K562 (cell line): ENCODE results near the gene DDX46. TPM values are rescaled to one million over a fixed set of nuclear protein-coding genes. Genes with fewer than 3 reads are reported as not detected.

ENCODE experiments used
- ATAC-seq: fragments of 200-7000 bp; cut with Tn5 transposase; 3 replicates; pipeline ENCODE4 v1.9.1; 2020; ENCODE audit warnings: moderate library complexity
- BruUV-seq: library from RNA; stranded (reverse); fragments of 400-500 nt; replicated peaks from 2 replicates; lab custom pipeline; 2021; lab: Mats Ljungman, UMichigan
- CTCF ChIA-PET: fragments of 300-600 bp; formaldehyde crosslinking; extraction: SDS; loops from one replicate; lab custom pipeline; 2021; ENCODE audit warnings: low intra/inter-chr PET ratio; lab: Yijun Ruan, JAX
- POLR2A ChIA-PET: fragments of 300-600, 350-650 bp; sonication (Branson Sonifier 250); formaldehyde crosslinking; extraction: SDS; loops from one replicate; lab custom pipeline; 2021; ENCODE audit warnings: antibody characterized with exemption, inconsistent platforms; lab: Yijun Ruan, JAX
- DNase-seq, 4 experiments: peaks; one replicate each; pipeline versions ENCODE4 v3.0.0 to v3.0.0-alpha.2; 2011 to 2018; ENCODE audit warnings: low spot score in 3 of 4, mixed read lengths in 3 of 4; ENCODE audit errors: extremely low read depth in 1 of 4
- FAIRE-seq: peaks from 2 replicates; lab custom pipeline; 2011; peaks lifted over from hg19 to GRCh38; lab: Jason Lieb, UNC
- H2AFZ ChIP-seq: 2 replicates; pipeline ENCODE4 v1.6.0; 2011; ENCODE audit warnings: low read depth, low read length, control low read depth, inconsistent platforms
- H3K27ac ChIP-seq: fragments of 200-600 bp; 3 replicates; pipeline ENCODE4 v1.8.0; 2011; ENCODE audit warnings: low read depth, mild to moderate bottlenecking, control low read depth, inconsistent platforms, low read length, moderate library complexity, mixed read lengths; ENCODE audit errors: extremely low read depth
- H3K27me3 ChIP-seq, 2 experiments: fragments of 300-600 bp in 1 of 2; 2 replicates in 1 of 2; 3 replicates in 1 of 2; pipeline versions ENCODE4 v1.6.0 to v1.8.0; 2011; ENCODE audit warnings: inconsistent platforms in 2 of 2, low read length in 2 of 2, mild to moderate bottlenecking in 1 of 2, mixed read lengths in 1 of 2, moderate library complexity in 1 of 2; ENCODE audit not compliant: control insufficient read depth in 2 of 2, insufficient read depth in 2 of 2
- H3K36me3 ChIP-seq: fragments of 300-600 bp; 3 replicates; pipeline ENCODE4 v1.8.0; 2011; ENCODE audit warnings: mild to moderate bottlenecking, low read length, inconsistent platforms; ENCODE audit not compliant: control insufficient read depth, insufficient read depth
- H3K4me1 ChIP-seq, 2 experiments: fragments of 200-600 bp in 1 of 2; replicated peaks in 1 of 2; 2 replicates in 1 of 2; 3 replicates in 1 of 2; pipeline versions ENCODE4 v1.5.1 to v1.8.0; 2011; ENCODE audit warnings: inconsistent platforms in 2 of 2, low read length in 2 of 2, mild to moderate bottlenecking in 1 of 2, mixed read lengths in 1 of 2, moderate library complexity in 1 of 2; ENCODE audit not compliant: control insufficient read depth in 2 of 2, insufficient read depth in 2 of 2
- H3K4me2 ChIP-seq: 2 replicates; pipeline ENCODE4 v1.6.1; 2011; ENCODE audit warnings: low read length, control low read depth, inconsistent platforms, mixed read lengths; ENCODE audit not compliant: insufficient read depth
- H3K4me3 ChIP-seq: fragments of 200-600 bp; sonication (generic), shearing (Covaris generic); 2 replicates; pipeline ENCODE4 v1.5.1; 2016; ENCODE audit warnings: control low read depth, inconsistent platforms
- H3K79me2 ChIP-seq: fragments of 200-600 bp; 3 replicates; pipeline ENCODE4 v1.8.0; 2011; ENCODE audit warnings: low read length, inconsistent platforms; ENCODE audit not compliant: control insufficient read depth, insufficient read depth
- H3K9ac ChIP-seq, 2 experiments: 2 replicates each; pipeline versions ENCODE4 v1.6.0 to v1.6.1; 2011; ENCODE audit warnings: low read depth in 2 of 2, low read length in 2 of 2, control low read depth in 1 of 2, inconsistent platforms in 1 of 2, mild to moderate bottlenecking in 1 of 2, mixed read lengths in 1 of 2; ENCODE audit not compliant: insufficient read depth in 1 of 2
- H3K9me1 ChIP-seq: one replicate; pipeline ENCODE4 v1.6.0; 2011; ENCODE audit warnings: inconsistent platforms, mild to moderate bottlenecking, low read length, moderate library complexity; ENCODE audit not compliant: control insufficient read depth, insufficient read depth
- H3K9me3 ChIP-seq: replicated peaks from 2 replicates; pipeline ENCODE4 v1.5.1; 2011; ENCODE audit warnings: low read depth, low read length, inconsistent platforms; ENCODE audit not compliant: control insufficient read depth, insufficient read depth
- H4K20me1 ChIP-seq: replicated peaks from 2 replicates; pipeline ENCODE4 v1.6.1; 2011; ENCODE audit warnings: low read length, inconsistent platforms, mixed read lengths; ENCODE audit not compliant: control insufficient read depth, insufficient read depth
- ATF3 ChIP-seq, 2 experiments: fragments of 450-650 bp in 1 of 2; sonication (generic) in 1 of 2; formaldehyde crosslinking in 1 of 2; IDR thresholded peaks in 1 of 2; conservative IDR thresholded peaks in 1 of 2; 2 replicates each; pipeline versions ENCODE4 v1.6.1 to v1.8.1; 2016 to 2023; ENCODE audit warnings: mild to moderate bottlenecking in 2 of 2, moderate library complexity in 2 of 2, inconsistent platforms in 1 of 2, missing genetic modification reagents in 1 of 2
- DIDO1 ChIP-seq: fragments of 450-650 bp; IDR thresholded peaks from 2 replicates; pipeline ENCODE4 v1.6.1; 2016; ENCODE audit warnings: low read depth, missing biosample characterization, missing genetic modification characterization
- KAT7 ChIP-seq: sonication (generic); formaldehyde crosslinking; IDR thresholded peaks from 2 replicates; pipeline ENCODE4 v1.8.0; 2022; ENCODE audit warnings: missing genetic modification reagents, mild to moderate bottlenecking, borderline replicate concordance
- ZKSCAN1 ChIP-seq: fragments of 150-350 bp; IDR thresholded peaks from 2 replicates; pipeline ENCODE4 v1.6.1; 2016; ENCODE audit warnings: low read depth, low read length
- ZNF217 ChIP-seq: sonication (generic); formaldehyde crosslinking; IDR thresholded peaks from 2 replicates; pipeline ENCODE4 v1.8.0; 2022; ENCODE audit warnings: mild to moderate bottlenecking, missing genetic modification reagents
- ZNF586 ChIP-seq: fragments of 450-650 bp; formaldehyde crosslinking; conservative IDR thresholded peaks from 2 replicates; pipeline ENCODE4 v1.4.0; 2020; ENCODE audit warnings: mild to moderate bottlenecking, moderate library complexity
- WGBS: fragments of 100-300 bp; shearing (Covaris generic); methylation state at CpG from one replicate; pipeline ENCODE4 v1.1.6; 2016; ENCODE audit warnings: low coverage, mixed read lengths; ENCODE audit not compliant: insufficient coverage; ENCODE audit errors: missing lambda C conversion rate; 5-methylcytosine and 5-hydroxymethylcytosine counted together
- in situ Hi-C: fragments of 300-500 bp; cut with MboI; formaldehyde crosslinking; loops from 4 replicates; pipeline ENCODE4 v1.15.0; 2018; ENCODE audit warnings: inconsistent platforms, mixed read lengths
- intact Hi-C: fragments of 100-400 bp; cut with micrococcal nuclease; formaldehyde crosslinking; loops from 2 replicates; pipeline ENCODE4 v1.14.2; 2022
- polyA plus RNA-seq, 8 experiments: library from polyadenylated mRNA; depleted of rRNA in 4 of 8; stranded (reverse) in 5 of 8; unstranded in 3 of 8; fragments of >200 nt; fragmentation: Nextera tagmentation in 2 of 8; fragmentation: Illumina TruSeq in 1 of 8; extraction: Ambion mirVana in 2 of 8; extraction: Trizol in 1 of 8; gene quantifications; 2 replicates each; pipeline versions ENCODE4 v1.2.1 to v1.2.3, GENCODE V29; 2011 to 2014; ENCODE audit warnings: inconsistent platforms in 1 of 8, missing spikeins in 1 of 8
- total RNA-seq, 7 experiments: library from RNA; depleted of rRNA in 6 of 7; stranded (reverse); fragments of >200 nt in 6 of 7; fragmentation: Illumina TruSeq in 2 of 7; extraction: Trizol in 2 of 7; gene quantifications; 2 replicates each; pipeline versions ENCODE4 v1.2.1 to v1.2.3, GENCODE V29; 2011 to 2021; ENCODE audit warnings: low replicate concordance in 1 of 7
- TF ChIP-seq, protein P1 (sequence below): sonication (generic); formaldehyde crosslinking; IDR thresholded peaks from 2 replicates; pipeline ENCODE4 v1.8.0; 2023; ENCODE audit warnings: mild to moderate bottlenecking, missing genetic modification reagents

DDX46 gene
- total and polyA plus RNA-seq, 9 of the 15 experiments (the other 6 are each of a cell fraction or from before 2014, with no cell fraction given) = 26.2 to 99.0 (median 76.4) TPM

DNA sequence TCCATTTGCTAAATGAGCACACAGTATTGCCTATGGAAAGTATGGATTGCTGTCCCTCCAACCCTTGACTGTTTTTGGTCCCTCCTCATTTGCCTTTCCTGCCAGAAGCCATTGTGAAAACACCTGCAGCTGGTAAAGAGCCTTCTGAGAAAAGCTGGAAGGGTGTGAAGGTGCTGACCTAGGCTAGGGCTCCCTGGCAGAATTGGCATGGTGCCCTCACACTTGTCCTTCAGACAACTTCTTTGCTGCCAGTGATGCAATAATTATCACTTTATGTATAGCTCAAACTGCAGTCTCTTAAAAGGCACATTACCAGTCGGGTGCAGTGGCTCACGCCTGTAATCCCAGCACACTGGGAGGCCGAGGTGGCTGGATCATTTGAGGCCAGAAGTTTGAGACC, 119.8 kb downstream of the DDX46 start:
- intact Hi-C loops = no loop called here
- peaks cover 8% of the 10 kb centered on the region; the same call in 2 of the 3 replicates for H3K79me2 ChIP-seq
- in situ Hi-C loops = no loop called here

DNA sequence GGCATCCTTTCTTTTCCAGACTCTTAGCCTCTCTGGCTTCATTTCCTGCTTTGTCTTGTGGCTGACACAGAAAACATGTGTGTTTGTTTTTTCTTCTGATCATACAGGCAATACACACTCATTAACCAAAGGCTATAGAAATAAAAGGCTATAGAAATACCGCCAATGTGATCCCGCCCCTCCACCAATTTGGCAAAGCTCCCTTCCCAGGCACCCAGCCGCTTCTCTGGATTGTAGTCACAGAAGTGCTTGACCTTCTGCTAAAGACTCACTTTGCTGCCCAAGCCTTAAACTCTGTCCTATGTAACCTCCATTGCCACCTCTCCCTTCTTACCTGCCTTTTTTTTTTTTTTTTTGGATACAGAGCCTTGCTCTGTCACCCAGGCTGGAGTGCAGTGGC, 120.9 kb downstream of the DDX46 start:
- POLR2A ChIA-PET = no interaction called here

More for the DNA sequence above, 119.8 kb downstream of the DDX46 start:
- Histone ChIP-seq H4K20me1 (no peaks in the 10 kb centered on the region), H3K4me3 (no peak overlapping the region), H3K36me3 (no peaks in the 10 kb centered on the region), H3K4me1 (peaks cover 18 to 19% of the 10 kb centered on the region in 2 experiments; a peak in 4 of 5 replicates), H3K9ac (no peak overlapping the region), H3K27me3 (no peaks in the 10 kb centered on the region), H3K9me3 (no peaks in the 10 kb centered on the region), H3K27ac (no peak overlapping the region), H3K9me1 (no peaks in the 10 kb centered on the region), H2AFZ (no peak overlapping the region), H3K4me2 (no peak overlapping the region)
- FAIRE-seq (no peak), ATAC-seq (no peak), DNase-seq (no peak)
- no TSS peak for BruUV-seq
- ChIA-PET POLR2A (interaction anchor here (0.8 to 1.4 kb wide), 3 partner anchors 14 to 22 kb away, joined by 3 to 4 read pairs (median 3); no protein-coding TSS in a partner anchor), CTCF (no interaction called here)
- WGBS = 88% methylated on average over 3 of the region's 3 CpGs
- no peak for TF ChIP-seq ZKSCAN1
- TF ChIP-seq ZNF586 = no peak
- TF ChIP-seq ATF3 (IDR thresholded peaks at IDR 0.05) = peak; percentile 42; the same call in 1 of the 2 replicates
- no peak for TF ChIP-seq ATF3 (CRISPR knock-in tag; conservative IDR thresholded peaks at IDR 0.05)

More for the DNA sequence above, 120.9 kb downstream of the DDX46 start:
- peaks cover 8% of the 10 kb centered on the region; the same call in 2 of the 3 replicates for H3K79me2 ChIP-seq
- intact Hi-C loops (no loop called here), in situ Hi-C loops (no loop called here)
- no peaks in the 10 kb centered on the region for H3K36me3 ChIP-seq
- CTCF ChIA-PET = no interaction called here
- no peak overlapping the region for H3K27ac ChIP-seq
- H4K20me1 ChIP-seq = no peaks in the 10 kb centered on the region
- no peak for TF ChIP-seq DIDO1 (tag)
- TF ChIP-seq, protein P1, sequence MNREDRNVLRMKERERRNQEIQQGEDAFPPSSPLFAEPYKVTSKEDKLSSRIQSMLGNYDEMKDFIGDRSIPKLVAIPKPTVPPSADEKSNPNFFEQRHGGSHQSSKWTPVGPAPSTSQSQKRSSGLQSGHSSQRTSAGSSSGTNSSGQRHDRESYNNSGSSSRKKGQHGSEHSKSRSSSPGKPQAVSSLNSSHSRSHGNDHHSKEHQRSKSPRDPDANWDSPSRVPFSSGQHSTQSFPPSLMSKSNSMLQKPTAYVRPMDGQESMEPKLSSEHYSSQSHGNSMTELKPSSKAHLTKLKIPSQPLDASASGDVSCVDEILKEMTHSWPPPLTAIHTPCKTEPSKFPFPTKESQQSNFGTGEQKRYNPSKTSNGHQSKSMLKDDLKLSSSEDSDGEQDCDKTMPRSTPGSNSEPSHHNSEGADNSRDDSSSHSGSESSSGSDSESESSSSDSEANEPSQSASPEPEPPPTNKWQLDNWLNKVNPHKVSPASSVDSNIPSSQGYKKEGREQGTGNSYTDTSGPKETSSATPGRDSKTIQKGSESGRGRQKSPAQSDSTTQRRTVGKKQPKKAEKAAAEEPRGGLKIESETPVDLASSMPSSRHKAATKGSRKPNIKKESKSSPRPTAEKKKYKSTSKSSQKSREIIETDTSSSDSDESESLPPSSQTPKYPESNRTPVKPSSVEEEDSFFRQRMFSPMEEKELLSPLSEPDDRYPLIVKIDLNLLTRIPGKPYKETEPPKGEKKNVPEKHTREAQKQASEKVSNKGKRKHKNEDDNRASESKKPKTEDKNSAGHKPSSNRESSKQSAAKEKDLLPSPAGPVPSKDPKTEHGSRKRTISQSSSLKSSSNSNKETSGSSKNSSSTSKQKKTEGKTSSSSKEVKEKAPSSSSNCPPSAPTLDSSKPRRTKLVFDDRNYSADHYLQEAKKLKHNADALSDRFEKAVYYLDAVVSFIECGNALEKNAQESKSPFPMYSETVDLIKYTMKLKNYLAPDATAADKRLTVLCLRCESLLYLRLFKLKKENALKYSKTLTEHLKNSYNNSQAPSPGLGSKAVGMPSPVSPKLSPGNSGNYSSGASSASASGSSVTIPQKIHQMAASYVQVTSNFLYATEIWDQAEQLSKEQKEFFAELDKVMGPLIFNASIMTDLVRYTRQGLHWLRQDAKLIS (CRISPR knock-in tag) = no peak
- no peak for TF ChIP-seq KAT7 (CRISPR knock-in tag)
- no peak for TF ChIP-seq ZNF217 (CRISPR knock-in tag)
- no peak overlapping the region for H3K4me3 ChIP-seq
- FAIRE-seq (no peak), ATAC-seq (no peak), DNase-seq (no peak)
- 70% methylated on average over 3 of the region's 3 CpGs for WGBS
- H2AFZ ChIP-seq = no peak overlapping the region
- no peak overlapping the region for H3K4me2 ChIP-seq
- H3K9me1 ChIP-seq = no peaks in the 10 kb centered on the region
- no peak overlapping the region for H3K9ac ChIP-seq
- no peaks in the 10 kb centered on the region for H3K9me3 ChIP-seq
- peaks cover 11 to 13% of the 10 kb centered on the region in 2 experiments; a peak in 4 of 5 replicates for H3K4me1 ChIP-seq
- BruUV-seq = no TSS peak
- H3K27me3 ChIP-seq = no peaks in the 10 kb centered on the region
